Cardiac fibroblast (primary cell): Measurements from ENCODE around the gene NPHS1.

Experiments
- DNase-seq, 2 donors: peaks; one replicate each; pipeline versions ENCODE4 v3.0.0 to v3.0.0-alpha.2; 2010; ENCODE audit warnings: low read depth in 2 of 2
- H3K4me3 ChIP-seq, 2 donors: replicated peaks in 1 of 2; 1 replicate in 1 of 2; 2 replicates in 1 of 2; pipeline ENCODE4 v1.5.1; 2011; ENCODE audit warnings: low read depth in 2 of 2, low read length in 2 of 2, mild to moderate bottlenecking in 2 of 2, moderate library complexity in 1 of 2
- CTCF ChIP-seq: IDR thresholded peaks from one replicate; pipeline ENCODE4 v1.5.1; 2011; ENCODE audit warnings: low read depth, mild to moderate bottlenecking, low read length, inconsistent platforms

The NPHS1 gene

GRCh38 chr19:35790981-35791813 is 61.1 kb downstream of the NPHS1 start:
- no peak overlapping the region for H3K4me3 ChIP-seq
- TF ChIP-seq CTCF, result no peak
- DNase-seq, result no peak

DNA sequence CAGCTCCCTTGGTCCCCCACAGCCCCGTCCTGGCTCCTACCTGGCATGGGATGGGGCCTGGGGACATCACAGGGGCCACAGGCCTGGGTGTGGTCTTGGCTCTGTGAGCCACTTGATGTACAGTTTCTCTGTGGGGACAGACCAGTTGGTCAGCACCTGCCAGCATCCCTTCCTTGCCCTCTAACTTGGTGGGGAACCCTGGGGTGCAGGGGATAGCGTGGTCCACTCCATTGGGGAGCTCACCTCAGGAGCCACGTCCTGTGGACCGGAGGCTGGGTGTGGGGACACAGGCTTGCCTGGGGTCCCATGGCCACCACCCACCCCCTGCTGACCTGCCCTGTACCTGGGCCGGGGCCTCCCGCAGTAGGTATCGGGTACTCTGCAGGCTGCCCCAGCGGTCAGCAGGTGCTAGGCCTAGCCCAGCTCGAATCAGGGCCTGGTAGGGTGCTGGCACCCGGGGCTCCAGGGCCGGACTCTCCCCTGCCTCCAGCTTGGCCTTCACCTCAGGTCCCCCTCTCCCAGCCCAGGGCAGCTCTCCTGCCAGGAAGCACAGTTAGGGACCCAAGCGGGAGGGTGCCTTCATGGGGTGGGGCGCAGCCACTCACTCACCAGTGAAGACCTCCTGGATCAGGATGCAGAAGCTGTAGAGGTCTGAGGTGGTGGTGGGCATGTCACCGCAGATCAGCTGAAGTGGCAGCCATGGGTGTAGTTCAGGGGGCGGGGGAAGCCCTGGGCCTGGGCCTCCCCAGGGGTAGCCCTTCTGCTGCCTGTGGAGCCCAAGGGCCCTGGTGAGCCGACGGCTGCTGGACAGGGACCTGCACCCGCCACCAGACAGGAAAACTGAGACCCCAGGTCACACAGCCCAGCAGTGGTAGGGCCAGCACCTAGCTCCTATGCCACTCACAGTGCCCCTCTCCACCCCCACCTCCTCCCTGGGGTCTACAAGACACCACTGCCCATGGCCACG is 62.0 kb downstream of the NPHS1 start:
- DNase-seq, result no peak
- H3K4me3 ChIP-seq, result no peak overlapping the region
- no peak for TF ChIP-seq CTCF

- no peak for TF ChIP-seq CTCF
- DNase-seq, result no peak
- H3K4me3 ChIP-seq, result no peak overlapping the region
Measured at GRCh38 chr19:35789195-35789977, 62.9 kb downstream of the NPHS1 start.

DNA sequence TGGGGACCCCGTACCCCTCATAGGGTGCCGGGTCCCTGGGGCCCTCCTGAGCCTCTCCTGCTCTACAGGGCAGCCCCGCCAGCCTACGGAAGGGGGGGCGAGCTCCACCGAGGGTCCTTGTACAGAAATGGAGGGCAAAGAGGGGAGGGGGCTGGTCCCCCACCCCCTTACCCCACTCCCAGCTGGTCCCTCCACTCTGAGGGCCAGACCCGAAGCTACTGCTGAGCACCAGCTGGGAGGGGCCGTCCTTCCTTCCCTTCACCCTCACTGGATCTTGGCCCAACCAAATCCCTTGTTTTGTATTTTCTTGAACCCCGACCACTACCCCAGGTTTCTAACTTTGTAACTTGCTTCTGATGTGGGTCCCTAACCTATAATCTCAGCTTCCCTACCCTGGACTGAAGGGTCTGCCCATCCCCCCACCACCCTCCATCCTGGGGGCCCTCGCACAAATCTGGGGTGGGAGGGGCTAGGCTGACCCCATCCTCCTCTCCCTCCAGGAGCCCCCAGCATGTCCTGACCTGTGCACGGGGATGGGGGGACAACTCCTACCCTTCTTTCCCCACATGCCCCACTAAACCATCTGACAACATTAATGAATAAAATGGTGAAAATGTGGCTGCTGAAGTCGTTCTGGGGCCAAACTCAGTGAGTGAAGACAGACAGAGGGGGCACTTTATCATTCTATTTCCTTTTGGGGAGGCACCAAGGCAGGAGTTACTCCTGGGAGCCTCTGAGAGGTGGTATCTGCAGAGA is 63.9 kb downstream of the NPHS1 start:
- no peak for DNase-seq
- H3K4me3 ChIP-seq, result no peak overlapping the region
- TF ChIP-seq CTCF, result no peak

DNA sequence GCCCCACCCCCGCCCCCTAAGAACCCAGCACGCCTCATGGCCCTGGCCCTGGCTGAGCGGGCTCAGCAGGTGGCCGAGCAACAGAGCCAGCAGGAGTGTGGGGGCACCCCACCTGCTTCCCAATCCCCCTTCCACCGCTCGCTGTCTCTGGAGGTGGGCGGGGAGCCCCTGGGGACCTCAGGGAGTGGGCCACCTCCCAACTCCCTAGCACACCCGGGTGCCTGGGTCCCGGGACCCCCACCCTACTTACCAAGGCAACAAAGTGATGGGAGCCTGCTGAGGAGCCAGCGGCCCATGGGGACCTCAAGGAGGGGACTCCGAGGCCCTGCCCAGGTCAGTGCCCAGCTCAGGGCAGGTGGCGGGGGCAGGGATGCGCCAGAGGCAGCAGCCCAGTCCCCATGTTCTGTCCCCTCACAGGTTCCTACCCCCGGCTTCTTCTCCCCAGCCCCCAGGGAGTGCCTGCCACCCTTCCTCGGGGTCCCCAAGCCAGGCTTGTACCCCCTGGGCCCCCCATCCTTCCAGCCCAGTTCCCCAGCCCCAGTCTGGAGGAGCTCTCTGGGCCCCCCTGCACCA is 65.0 kb downstream of the NPHS1 start:
- no peak for TF ChIP-seq CTCF
- DNase-seq, result no peak
- H3K4me3 ChIP-seq, result no peak overlapping the region
